HG03064 (cell line): ENCODE results near the gene TRPM5.

ENCODE experiments used
- ATAC-seq: cut with Tn5 transposase; IDR thresholded peaks from one replicate; pipeline ENCODE4 v1.9.1; 2021; ENCODE audit warnings: low read depth; ENCODE audit not compliant: unreplicated experiment

The TRPM5 gene

GRCh38 chr11:2441171-2441570 lies 3.1 kb downstream of the TRPM5 start:
- no peak for ATAC-seq

GRCh38 chr11:2440646-2441045 lies 3.7 kb downstream of the TRPM5 start:
- no peak for ATAC-seq

GRCh38 chr11:2439820-2440219 lies 4.5 kb downstream of the TRPM5 start:
- ATAC-seq, result no peak

- ATAC-seq, result no peak
Measured at GRCh38 chr11:2437516-2437915, 6.8 kb downstream of the TRPM5 start.

- ATAC-seq, result no peak
Measured at GRCh38 chr11:2436521-2437031, 7.7 kb downstream of the TRPM5 start.

GRCh38 chr11:2436013-2436520 lies 8.2 kb downstream of the TRPM5 start:
- ATAC-seq, result no peak

- ATAC-seq, result no peak
Measured at GRCh38 chr11:2435288-2436012, 8.9 kb downstream of the TRPM5 start.

GRCh38 chr11:2434506-2435255 lies 9.6 kb downstream of the TRPM5 start:
- ATAC-seq, result no peak

- no peak for ATAC-seq
Measured at GRCh38 chr11:2434008-2434407, 10.3 kb downstream of the TRPM5 start.

GRCh38 chr11:2433106-2433925 lies 11.0 kb downstream of the TRPM5 start:
- ATAC-seq, result no peak

GRCh38 chr11:2432628-2433071 lies 11.7 kb downstream of the TRPM5 start:
- ATAC-seq, result no peak

- no peak for ATAC-seq
Measured at GRCh38 chr11:2432171-2432621, 12.1 kb downstream of the TRPM5 start.

GRCh38 chr11:2431395-2431794 lies 12.9 kb downstream of the TRPM5 start:
- ATAC-seq, result no peak

GRCh38 chr11:2428322-2428795 lies 16.0 kb downstream of the TRPM5 start:
- no peak for ATAC-seq

GRCh38 chr11:2427721-2428321 lies 16.5 kb downstream of the TRPM5 start:
- ATAC-seq, result no peak

GRCh38 chr11:2426826-2427521 lies 17.3 kb downstream of the TRPM5 start:
- ATAC-seq, result no peak

- ATAC-seq, result no peak
Measured at GRCh38 chr11:2426221-2426620, 18.1 kb downstream of the TRPM5 start.

- no peak for ATAC-seq
Measured at GRCh38 chr11:2425506-2425905, 18.8 kb downstream of the TRPM5 start.

GRCh38 chr11:2424811-2425495 lies 19.4 kb downstream of the TRPM5 start:
- ATAC-seq, result no peak
